Measurements from ENCODE around the gene NKX6-1.

- TF ChIP-seq CTCF (IDR thresholded peaks at IDR 0.05) (no peak), POLR2A (IDR thresholded peaks at IDR 0.05) (no peak)
These were observed 5.8 kb downstream of the NKX6-1 start for GRCh38 chr4:84493092-84493850.
